Fibroblast of skin of back (primary cell): ENCODE data around the gene MCF2L2.
A peak's percentile ranks its signal among the peaks of the same experiment; 100 is the strongest.
"Not testable (repeated sequence)": the region's sequence is repeated elsewhere in the genome, so short reads cannot be mapped to it uniquely, and the experiment has no call there.

Experiments
- DNase-seq: peaks from one replicate; pipeline ENCODE4 v3.0.0-alpha.2; 2013

MCF2L2 gene

GRCh38 chr3:183443395-183444385 is 15.3 kb upstream of the MCF2L2 start:
- DNase-seq: no peak

- no peak for DNase-seq
Observed at GRCh38 chr3:183442994-183443393, 14.6 kb upstream of the MCF2L2 start.

GRCh38 chr3:183440521-183440920 is 12.1 kb upstream of the MCF2L2 start:
- DNase-seq: not testable (repeated sequence)

DNA sequence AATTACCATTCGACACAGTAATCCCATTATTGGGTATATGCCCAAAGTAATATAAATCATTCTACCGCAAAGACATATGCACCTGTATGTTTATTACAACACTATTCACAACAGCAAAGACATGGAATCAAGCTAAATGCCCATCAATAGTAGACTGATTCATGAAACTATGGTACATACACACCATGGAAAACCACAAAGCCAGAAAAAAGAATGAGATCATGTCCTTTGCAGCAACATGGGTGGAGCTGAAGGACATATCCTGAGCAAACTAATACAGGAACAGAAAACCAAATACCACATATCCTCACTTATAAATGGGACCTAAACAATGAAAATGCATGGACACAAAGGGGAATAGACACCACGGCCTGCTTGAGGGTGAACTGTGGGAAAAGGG is 11.1 kb upstream of the MCF2L2 start:
- no peak for DNase-seq

GRCh38 chr3:183438735-183439134 is 10.3 kb upstream of the MCF2L2 start:
- no peak for DNase-seq

DNA sequence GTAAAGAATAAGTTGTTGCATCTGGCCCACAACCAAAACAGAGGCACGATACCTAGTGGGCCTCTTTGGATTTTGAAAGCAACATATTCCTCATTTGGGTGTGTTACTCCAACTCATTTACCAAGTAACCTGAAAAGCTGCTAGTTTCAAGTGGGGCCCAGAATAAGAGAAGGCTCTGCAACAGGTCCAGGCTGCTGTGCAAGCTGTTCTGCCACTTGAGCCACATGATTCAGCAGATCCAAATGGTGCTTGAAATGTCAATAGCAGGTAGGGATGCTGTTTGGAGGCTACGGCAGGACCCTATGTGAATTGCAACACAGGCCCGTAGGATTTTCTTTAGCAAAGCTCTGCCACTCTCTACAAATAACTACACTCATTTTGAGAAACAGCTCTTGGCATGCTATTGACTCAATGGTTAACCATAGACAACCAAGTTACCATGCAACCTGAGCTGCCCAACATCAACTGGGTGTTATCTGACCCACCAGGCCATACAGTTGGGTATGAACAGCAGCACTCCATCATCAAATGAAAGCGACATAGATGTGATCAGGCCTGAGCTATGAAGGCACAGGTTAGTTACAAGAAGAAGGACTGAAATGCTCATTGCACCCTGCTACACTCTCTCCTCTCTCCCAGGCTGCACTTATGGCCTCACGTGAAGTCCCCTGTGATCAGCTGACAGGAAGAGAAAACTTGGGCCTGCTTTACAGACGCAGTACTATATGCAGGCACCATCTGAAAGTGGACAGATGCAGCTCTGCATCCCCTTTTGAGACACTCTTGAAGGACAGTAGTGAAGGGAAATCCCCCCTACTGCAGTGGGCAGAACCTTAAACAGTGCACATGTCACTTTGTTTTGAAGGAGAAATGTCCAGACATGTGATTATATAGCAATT is 9.5 kb upstream of the MCF2L2 start:
- no peak for DNase-seq

DNA sequence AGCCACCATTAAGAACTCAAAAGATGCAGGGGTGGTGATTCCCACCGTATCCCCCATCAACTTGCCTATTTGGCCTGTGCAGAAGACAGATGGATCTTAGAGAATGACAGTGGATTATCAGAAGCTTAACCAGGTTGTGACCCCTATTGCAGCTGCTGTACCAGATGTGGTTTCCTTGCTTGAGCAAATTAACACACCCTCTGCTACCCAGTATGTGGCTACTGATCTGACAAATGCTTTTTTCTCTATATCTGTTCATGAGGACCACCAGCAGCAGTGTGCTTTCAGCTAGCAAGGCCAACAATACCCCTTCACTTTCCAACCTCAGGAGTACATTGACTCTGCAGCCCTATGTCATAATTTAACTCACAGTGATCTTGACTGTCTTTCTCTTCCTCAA is 8.6 kb upstream of the MCF2L2 start:
- DNase-seq: no peak

GRCh38 chr3:183435661-183436060 is 7.2 kb upstream of the MCF2L2 start:
- DNase-seq: no peak

DNA sequence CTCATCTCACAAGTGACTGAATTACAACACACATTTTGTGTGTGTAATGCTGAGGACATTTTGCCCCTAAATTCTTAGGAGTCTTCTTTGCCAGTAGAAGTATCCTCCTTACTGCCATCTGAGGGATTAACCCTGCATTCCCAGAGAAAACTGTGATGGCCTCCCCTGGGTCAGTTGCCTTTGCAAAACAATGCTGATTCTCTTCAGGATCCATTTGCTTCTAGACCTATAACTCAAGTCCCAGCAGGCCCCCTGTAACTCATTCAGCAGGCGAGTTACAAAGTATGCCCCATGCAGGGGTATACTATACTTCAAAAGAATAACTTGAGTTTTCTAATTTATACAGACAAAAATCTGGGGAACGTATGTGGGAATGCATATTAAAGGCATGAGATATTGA is 6.6 kb upstream of the MCF2L2 start:
- DNase-seq: no peak

DNA sequence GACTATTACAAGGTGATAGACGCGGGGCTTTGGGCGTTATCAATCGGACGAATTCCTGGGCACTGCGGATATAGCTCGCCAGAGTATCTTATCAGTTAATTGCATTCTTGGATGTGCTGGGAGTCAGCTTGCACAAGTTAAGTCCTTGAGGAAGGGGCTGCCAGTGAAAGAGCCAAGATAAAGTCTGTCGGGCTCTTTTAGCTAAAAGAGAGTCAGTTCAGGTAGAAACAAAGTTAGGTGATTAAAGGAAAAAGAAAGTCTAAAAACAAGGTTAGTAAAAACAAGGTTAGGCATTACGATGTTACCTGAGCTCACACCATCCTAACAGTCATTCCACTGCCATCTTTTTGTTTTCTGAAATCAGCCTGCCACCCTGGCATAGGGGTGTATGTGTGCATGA is 6.1 kb upstream of the MCF2L2 start:
- DNase-seq: no peak

- DNase-seq: no peak
Observed at GRCh38 chr3:183430325-183430957, 2.0 kb upstream of the MCF2L2 start.

DNA sequence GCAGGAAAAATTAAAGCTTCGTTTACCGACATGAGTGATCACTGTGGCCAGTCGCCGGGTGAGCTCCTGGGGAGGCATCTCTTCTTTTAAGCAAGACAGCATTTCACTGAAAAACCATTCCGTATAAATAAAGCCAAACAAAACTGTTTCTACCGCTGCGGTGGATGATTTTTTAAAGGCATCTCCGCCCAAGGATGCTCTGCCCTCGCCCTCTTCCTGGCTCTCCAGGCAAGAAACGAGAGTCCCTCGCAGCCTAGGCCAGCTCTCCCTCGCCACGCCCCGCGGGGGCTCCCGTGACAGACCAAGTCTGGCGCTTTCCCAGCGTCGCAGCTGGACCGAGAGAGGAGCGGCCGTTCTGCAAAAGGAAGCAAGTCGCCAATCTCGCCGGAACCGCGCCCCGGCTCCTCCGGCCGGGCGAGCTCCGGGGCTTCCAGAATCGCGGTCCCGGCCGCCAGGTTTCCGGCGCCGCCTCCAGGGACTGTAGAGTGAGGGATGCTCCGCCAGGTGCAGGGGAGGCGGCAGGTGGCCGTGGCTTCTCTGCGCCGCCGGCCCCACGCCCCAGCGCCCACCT is 458 bp downstream of the MCF2L2 start:
- peak; percentile 29 for DNase-seq

DNA sequence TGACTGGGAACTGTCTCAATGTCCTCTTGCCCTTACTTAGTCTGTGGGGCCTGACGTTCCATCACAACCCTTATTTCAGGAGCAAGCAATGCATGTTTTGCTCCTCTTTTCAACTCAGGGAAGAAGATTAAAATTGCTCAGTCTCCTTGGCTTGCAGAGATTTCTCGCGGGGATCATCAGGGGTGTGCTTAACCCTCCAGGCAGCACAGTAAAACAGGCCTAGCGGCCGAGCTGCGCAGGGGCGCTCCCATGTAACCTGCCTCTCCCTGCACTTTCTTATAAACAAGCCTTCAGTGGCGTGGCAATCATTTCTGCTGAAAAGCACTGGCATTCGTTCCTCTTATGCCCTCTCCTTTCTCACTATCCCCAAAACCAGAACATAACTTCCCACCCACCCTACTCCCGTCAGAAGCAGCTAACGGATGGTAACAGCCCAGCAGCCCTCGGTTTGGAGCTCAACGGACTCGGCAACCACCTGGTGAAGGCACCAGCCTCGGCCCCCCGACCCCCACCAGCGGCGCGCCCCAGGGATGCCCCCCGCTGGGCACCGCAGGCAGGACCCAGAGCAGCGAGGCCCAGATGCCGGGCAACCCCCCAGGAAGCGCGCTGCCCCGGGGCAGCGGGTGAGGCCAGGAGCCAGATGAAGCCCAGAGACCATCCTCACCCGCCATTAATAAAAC is 1.1 kb downstream of the MCF2L2 start:
- DNase-seq: no peak

DNA sequence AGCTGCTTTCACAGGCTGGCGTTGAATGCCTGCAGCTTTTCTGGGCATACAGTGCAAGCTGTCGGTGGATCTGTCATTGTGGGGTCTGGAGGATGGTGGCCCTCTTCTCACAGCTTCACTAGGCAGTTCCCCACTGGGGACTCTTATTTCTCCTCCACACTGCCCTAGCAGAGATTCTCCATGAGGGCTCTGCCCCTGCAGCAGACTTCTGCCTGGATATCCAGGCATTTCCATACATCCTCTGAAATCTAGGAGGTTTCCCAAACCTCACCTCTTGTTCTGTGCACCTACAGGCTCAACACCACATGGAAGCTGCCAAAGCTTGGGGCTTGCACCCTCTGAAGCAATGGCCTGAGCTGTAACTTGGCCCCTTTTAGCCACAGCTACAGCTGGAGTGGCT is 9.6 kb downstream of the MCF2L2 start:
- not testable (repeated sequence) for DNase-seq

GRCh38 chr3:183411216-183411922 is 17.1 kb downstream of the MCF2L2 start:
- no peak for DNase-seq

- DNase-seq: no peak
Observed at GRCh38 chr3:183410759-183411158, 17.7 kb downstream of the MCF2L2 start.

DNA sequence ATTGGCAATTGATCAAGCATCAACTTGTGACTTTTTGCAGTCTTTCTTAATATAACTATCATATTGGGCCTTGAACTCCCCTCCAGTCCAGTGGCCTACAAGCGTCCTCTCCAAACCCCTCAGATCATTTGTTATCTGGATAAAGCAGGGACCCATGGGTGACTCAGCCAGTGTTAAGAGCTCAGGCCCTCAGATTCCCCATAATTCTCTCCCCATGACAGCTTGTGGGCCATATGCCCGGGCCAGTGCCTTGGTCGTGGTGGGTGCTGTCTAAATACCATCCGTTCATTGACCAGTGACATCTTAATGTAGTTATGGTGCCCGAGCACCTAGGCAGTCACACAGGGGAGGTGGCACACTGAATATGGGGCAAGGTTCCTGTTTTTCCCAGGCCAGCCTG is 18.1 kb downstream of the MCF2L2 start:
- DNase-seq: no peak

DNA sequence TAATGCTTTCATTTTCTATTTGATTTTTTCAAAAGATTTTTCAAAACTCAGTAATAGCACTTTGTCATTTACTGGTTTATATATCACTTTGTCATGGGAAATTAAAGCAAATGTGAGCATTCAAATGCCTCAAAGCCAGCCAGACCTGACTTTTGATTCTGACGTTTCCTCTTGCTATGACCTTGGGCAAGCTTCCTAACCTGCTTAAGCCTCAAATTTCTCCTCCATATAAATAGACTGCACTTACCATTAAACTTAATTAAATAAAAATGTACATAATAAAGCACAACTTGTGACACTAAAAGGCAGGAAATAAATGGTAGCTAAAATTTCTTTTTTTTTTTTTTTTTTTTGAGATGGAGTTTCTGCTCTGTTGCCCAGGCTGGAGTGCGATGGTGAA is 19.2 kb downstream of the MCF2L2 start:
- DNase-seq: no peak

DNA sequence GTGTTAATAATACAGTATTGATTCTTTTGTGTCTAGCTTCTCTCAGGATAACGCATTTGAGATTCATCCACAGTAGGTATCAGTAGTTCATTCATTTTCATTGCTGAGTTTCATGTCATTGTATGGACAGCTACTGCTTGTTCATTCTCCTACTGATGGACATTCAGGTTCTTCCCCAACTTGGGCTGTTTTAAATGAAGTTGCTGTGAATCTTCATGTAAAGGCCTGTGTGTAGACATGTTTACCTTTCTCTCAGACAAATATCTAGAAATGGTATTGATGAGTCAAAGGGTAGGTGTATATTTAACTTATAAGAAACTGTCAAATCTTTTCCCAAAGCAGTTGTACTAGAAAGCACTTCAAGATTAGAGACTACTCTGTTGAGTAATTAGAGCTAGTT is 26.7 kb downstream of the MCF2L2 start:
- DNase-seq: no peak

DNA sequence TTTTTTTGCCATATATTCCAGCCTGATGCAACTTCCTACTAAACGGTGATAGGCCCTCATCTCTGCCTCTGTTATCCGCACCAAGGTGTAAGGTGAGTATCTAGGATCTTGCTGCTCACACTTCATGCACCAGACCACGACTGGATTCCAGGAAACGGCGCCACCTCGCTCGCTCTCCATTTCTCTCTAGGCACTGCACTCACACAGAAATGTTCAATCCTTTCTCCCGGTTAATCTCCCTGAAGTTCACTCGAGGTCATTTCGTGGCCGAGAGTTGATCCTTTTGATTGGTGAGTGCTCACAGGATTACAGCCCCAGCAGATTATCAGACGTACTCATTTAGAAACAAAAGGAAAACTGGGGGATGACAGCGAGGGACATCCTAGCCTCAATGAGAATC is 28.1 kb downstream of the MCF2L2 start:
- no peak for DNase-seq

DNA sequence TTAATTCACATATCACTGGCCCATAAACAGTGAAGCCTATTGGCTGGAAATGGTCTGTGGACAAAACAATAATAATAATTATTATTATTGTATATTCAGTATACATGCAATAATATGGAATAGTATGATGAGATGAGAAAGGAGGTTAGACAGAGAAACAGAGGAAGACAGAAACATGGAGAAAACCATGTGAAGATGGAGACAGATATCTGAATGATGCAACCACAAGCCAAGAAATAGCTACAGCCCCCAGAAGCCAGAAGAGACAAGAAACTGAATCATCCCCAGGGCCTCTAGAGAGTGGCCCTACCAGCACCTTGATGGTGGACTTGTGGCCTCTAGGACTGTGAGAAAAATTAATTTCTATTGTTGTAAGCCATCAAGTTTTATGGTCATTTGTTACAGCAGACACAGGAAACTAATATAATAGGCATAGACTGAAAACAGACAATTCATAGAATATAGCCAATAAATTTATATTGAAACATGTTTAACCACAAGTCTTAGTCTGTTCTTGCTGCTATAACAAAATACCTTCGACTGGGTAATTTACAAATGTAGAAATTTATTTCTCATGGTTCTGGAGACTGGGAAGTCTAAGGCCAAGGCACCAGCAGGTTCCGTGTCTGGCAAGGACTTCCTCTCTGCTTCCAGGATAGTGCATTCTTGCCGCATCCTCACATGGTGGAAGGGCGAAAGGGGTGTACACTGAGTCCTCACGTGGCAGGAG is 31.6 kb downstream of the MCF2L2 start:
- DNase-seq: no peak
